Endothelial cell of umbilical vein (primary cell): ENCODE measurements around the gene FRMD5. TPM values are rescaled to one million over a fixed set of nuclear protein-coding genes. Genes with fewer than 3 reads are reported as not detected.

Experiments used
- BruUV-seq: library from RNA; stranded (reverse); fragments of 400-500 nt; replicated peaks from 2 replicates; lab custom pipeline; 2021; lab: Mats Ljungman, UMichigan
- CTCF ChIA-PET: fragments of 300-600, 350-600 bp; sonication (Branson Sonifier 250); formaldehyde crosslinking; loops from one replicate; lab custom pipeline; 2021; ENCODE audit warnings: antibody characterized with exemption, inconsistent platforms; lab: Charles Lee
- POLR2A ChIA-PET: fragments of 300-600, 350-600 bp; sonication (Branson Sonifier 250); formaldehyde crosslinking; loops from one replicate; lab custom pipeline; 2021; ENCODE audit warnings: antibody characterized with exemption, inconsistent platforms; lab: Charles Lee
- DNase-seq: peaks from one replicate; pipeline ENCODE4 v3.0.0-alpha.2; 2011; ENCODE audit warnings: low read depth, low spot score
- FAIRE-seq: peaks from 2 replicates; lab custom pipeline; 2011; peaks lifted over from hg19 to GRCh38; lab: Jason Lieb, UNC
- H2AFZ ChIP-seq: 2 replicates; pipeline ENCODE4 v1.6.0; 2012; ENCODE audit warnings: low read depth, low read length, control low read depth, inconsistent platforms
- H3K27ac ChIP-seq: 2 replicates; pipeline ENCODE4 v1.5.1; 2011; ENCODE audit warnings: low read depth, mild to moderate bottlenecking, control low read depth, low read length, moderate library complexity; ENCODE audit not compliant: insufficient read depth
- H3K27me3 ChIP-seq, 2 experiments: 2 replicates each; pipeline versions ENCODE4 v1.6.0 to v1.6.1; 2011; ENCODE audit warnings: low read length in 2 of 2, mixed read lengths in 1 of 2; ENCODE audit not compliant: control insufficient read depth in 2 of 2, insufficient read depth in 2 of 2
- H3K36me3 ChIP-seq, 2 experiments: 2 replicates in 1 of 2; 3 replicates in 1 of 2; pipeline ENCODE4 v1.5.1; 2011; ENCODE audit warnings: low read length in 2 of 2, mild to moderate bottlenecking in 1 of 2, moderate library complexity in 1 of 2; ENCODE audit not compliant: control insufficient read depth in 2 of 2, insufficient read depth in 2 of 2; ENCODE audit errors: extremely low read depth in 1 of 2
- H3K4me1 ChIP-seq: 3 replicates; pipeline ENCODE4 v1.5.1; 2011; ENCODE audit warnings: mild to moderate bottlenecking, low read length; ENCODE audit not compliant: control insufficient read depth, insufficient read depth; ENCODE audit errors: extremely low read depth
- H3K4me2 ChIP-seq: 2 replicates; pipeline ENCODE4 v1.6.1; 2011; ENCODE audit warnings: low read length, control low read depth, mixed read lengths; ENCODE audit not compliant: insufficient read depth
- H3K4me3 ChIP-seq, 3 experiments: fragments of 200-600 bp in 1 of 3; sonication (generic), shearing (Covaris generic) in 1 of 3; replicated peaks in 1 of 3; 2 replicates each; pipeline ENCODE4 v1.5.1; 2011 to 2016; ENCODE audit warnings: control low read depth in 3 of 3, low read length in 3 of 3, mild to moderate bottlenecking in 2 of 3, inconsistent platforms in 1 of 3, low read depth in 1 of 3, moderate library complexity in 1 of 3; ENCODE audit not compliant: insufficient read depth in 1 of 3
- H3K79me2 ChIP-seq: 2 replicates; pipeline ENCODE4 v1.6.0; 2012; ENCODE audit warnings: low read length, inconsistent platforms; ENCODE audit not compliant: control insufficient read depth, insufficient read depth
- H3K9ac ChIP-seq: replicated peaks from 2 replicates; pipeline ENCODE3; 2011; ENCODE audit warnings: low read length, control low read depth; ENCODE audit not compliant: insufficient read depth; ENCODE audit errors: extremely low read depth
- H3K9me1 ChIP-seq: replicated peaks from 3 replicates; pipeline ENCODE4 v1.6.0; 2011; ENCODE audit warnings: mild to moderate bottlenecking, low read length; ENCODE audit not compliant: control insufficient read depth, insufficient read depth; ENCODE audit errors: extremely low read depth
- H3K9me3 ChIP-seq: replicated peaks from 2 replicates; pipeline ENCODE4 v1.5.1; 2012; ENCODE audit warnings: low read length, inconsistent platforms; ENCODE audit not compliant: control insufficient read depth, insufficient read depth
- H4K20me1 ChIP-seq: replicated peaks from 2 replicates; pipeline ENCODE3; 2011; ENCODE audit warnings: mild to moderate bottlenecking, low read length; ENCODE audit not compliant: control insufficient read depth, insufficient read depth; ENCODE audit errors: extremely low read depth
- CTCF ChIP-seq, 2 donors: IDR thresholded peaks; 1 replicate in 1 of 2; 2 replicates in 1 of 2; pipeline ENCODE4 v1.5.1; 2011; ENCODE audit warnings: low read length in 2 of 2, mild to moderate bottlenecking in 2 of 2, moderate library complexity in 2 of 2, control low read depth in 1 of 2, inconsistent platforms in 1 of 2, low read depth in 1 of 2; ENCODE audit not compliant: insufficient read depth in 1 of 2; ENCODE audit errors: extremely low read depth in 1 of 2
- FOS ChIP-seq: IDR thresholded peaks from 2 replicates; pipeline ENCODE4 v1.6.1; 2011; ENCODE audit warnings: mild to moderate bottlenecking, low read length, moderate library complexity, borderline replicate concordance; ENCODE audit not compliant: insufficient read depth
- GATA2 ChIP-seq: IDR thresholded peaks from 2 replicates; pipeline ENCODE4 v1.7.0; 2011; ENCODE audit warnings: low read depth, mild to moderate bottlenecking, moderate library complexity, mixed read lengths, low read length; ENCODE audit not compliant: insufficient read length, insufficient read depth
- JUN ChIP-seq: IDR thresholded peaks from 2 replicates; pipeline ENCODE4 v1.6.1; 2011; ENCODE audit warnings: borderline replicate concordance, low read depth; ENCODE audit not compliant: insufficient read length, insufficient read depth
- MAX ChIP-seq: IDR thresholded peaks from 2 replicates; pipeline ENCODE4 v1.6.1; 2011; ENCODE audit not compliant: insufficient read depth, insufficient read length
- POLR2AphosphoS5 ChIP-seq: IDR thresholded peaks from 2 replicates; pipeline ENCODE4 v1.6.1; 2012; ENCODE audit warnings: low read depth, mild to moderate bottlenecking, control low read depth, low read length, moderate library complexity; ENCODE audit not compliant: insufficient read depth
- dilution Hi-C: fragments of 300-500 bp; cut with MboI; formaldehyde crosslinking; loops from one replicate; pipeline ENCODE4 v1.15.0; 2019; ENCODE audit warnings: low sequenced_read_pairs; ENCODE audit not compliant: extremely low pct_ligation_motif_present
- intact Hi-C: fragments of 100-400 bp; cut with micrococcal nuclease; formaldehyde crosslinking; loops from one replicate; pipeline ENCODE4 v1.10.0; 2022
- polyA plus RNA-seq, 4 experiments: library from polyadenylated mRNA; depleted of rRNA in 3 of 4; stranded (reverse) in 3 of 4; unstranded in 1 of 4; fragments of >200 nt; gene quantifications; 2 replicates each; pipeline versions ENCODE4 v1.2.1 to v1.2.3, GENCODE V29; 2011 to 2012; ENCODE audit warnings: missing spikeins in 1 of 4
- total RNA-seq: library from RNA; stranded (reverse); gene quantifications from 2 replicates; pipeline ENCODE4 v1.2.3, GENCODE V29; 2021

Gene FRMD5
- total and polyA plus RNA-seq, 2 donors (not counting 3 experiments of a cell fraction or from before 2014, with no cell fraction given) = 16.7 to 20.2 TPM

GRCh38 chr15:44194323-44195150 lies 534 bp downstream of the FRMD5 start:
- peaks cover 29% of the 10 kb centered on the region for H3K4me1 ChIP-seq
- H3K9me3 ChIP-seq = no peaks in the 10 kb centered on the region
- no peaks in the 10 kb centered on the region for H3K27me3 ChIP-seq
- BruUV-seq = no TSS peak
- H3K9me1 ChIP-seq = no peaks in the 10 kb centered on the region
- H3K36me3 ChIP-seq = no peaks in the 10 kb centered on the region
- peak overlapping the region; percentile 88 for H3K9ac ChIP-seq
- peaks cover 27% of the 10 kb centered on the region for H3K79me2 ChIP-seq
- peak; percentile 84 for DNase-seq
- peak overlapping the region; percentile 82 for H3K27ac ChIP-seq
- ChIA-PET CTCF (interaction anchor here (0.9 to 3.1 kb wide), 15 partner anchors 9 to 307 kb away, joined by 3 to 17 read pairs (median 4); no protein-coding TSS in a partner anchor), POLR2A (interaction anchor here (0.6 to 2.3 kb wide), 3 partner anchors 13 to 327 kb away, joined by 3 to 12 read pairs (median 9); partner anchors contain the start of gene CTDSPL2)
- FAIRE-seq = no peak
- no peaks in the 10 kb centered on the region for H4K20me1 ChIP-seq
- dilution Hi-C loops = no loop called here
- TF ChIP-seq CTCF (IDR thresholded peaks at IDR 0.05; ENCODE audit: extremely low read depth in 1 of 2, insufficient read depth in 1 of 2, low read depth in 1 of 2, low read length in 2 of 2) (no peak), POLR2AphosphoS5 (peak; percentile 46), GATA2 (peak; percentile 70), FOS (peak; percentile 79), MAX (no peak), JUN (peak; percentile 53)
- peak overlapping the region; percentile 83 for H2AFZ ChIP-seq
- H3K4me2 ChIP-seq = peak overlapping the region; percentile 91
- intact Hi-C loops = loop anchor here (1.0 to 10.0 kb wide), 7 partner anchors 13 to 280 kb away; no protein-coding TSS in a partner anchor
- peak overlapping the region; percentile 34 to 77 (median 58) for H3K4me3 ChIP-seq
